ENCODE results near the gene LDLRAD4. TPM values are rescaled to one million over a fixed set of nuclear protein-coding genes. Genes with fewer than 3 reads are reported as not detected.
A peak's percentile ranks its signal among the peaks of the same experiment; 100 is the strongest.

The LDLRAD4 gene
- total RNA-seq, 1 experiment from 2014 or later = not detected

DNA sequence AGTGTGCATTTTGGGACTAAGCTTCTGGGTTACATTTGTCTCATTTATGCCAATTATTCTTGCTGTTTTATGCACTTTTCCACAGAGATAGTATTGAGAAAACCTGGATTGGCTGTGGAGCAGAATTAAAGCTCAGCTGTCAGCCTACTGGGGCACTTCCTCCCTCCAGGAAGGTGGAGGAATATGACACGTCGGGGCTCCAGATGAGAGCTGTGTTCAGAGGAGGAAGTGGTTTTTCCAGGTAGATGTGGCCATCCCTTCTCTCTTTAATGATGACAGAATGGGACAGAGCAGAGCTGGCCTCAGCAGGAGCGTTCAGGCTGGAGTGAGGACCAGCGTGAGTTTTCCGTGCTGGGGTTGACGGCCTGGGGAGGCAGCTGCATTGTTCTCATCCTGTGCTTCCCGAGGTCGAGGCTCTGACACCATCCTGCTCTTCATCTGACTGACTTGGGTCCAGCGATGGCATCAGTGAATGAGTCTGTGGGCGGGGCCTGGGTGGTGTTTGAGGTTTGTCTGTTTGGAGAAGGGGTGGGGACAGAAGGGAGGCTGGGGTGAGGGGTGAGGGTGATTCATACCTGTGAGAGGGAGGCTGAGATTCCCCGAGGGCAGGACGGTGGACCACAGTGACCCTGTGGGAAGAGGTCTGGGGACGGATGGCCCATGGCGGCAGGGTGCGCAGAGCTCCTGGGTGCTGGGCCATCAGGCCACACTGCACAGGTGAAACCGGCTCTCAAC is 207.0 kb downstream of the LDLRAD4 start:
- no TSS peak for BruUV-seq (replicated peaks)
- intact Hi-C loops (cut with micrococcal nuclease) = no loop called here

DNA sequence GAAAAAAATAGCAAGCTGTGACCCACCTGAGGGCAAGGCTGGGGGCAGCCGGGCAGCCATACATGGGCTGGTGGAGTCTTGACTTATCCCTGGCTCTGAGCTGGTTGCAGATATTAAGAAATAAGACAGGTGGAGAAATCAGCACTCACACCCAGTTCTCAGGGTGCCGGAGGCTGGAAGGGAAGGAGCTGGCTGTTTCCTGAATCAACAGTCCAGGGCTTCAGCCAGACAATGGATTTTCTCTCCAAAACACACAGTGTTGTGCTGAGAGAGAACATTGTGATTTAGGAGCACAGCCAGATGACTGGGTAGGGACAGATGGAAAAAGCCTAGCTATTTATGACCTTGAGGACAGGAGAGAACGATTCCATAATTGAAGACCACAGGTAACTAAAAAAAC is 208.8 kb downstream of the LDLRAD4 start:
- Histone ChIP-seq H3K9me2 (replicated peaks; ENCODE audit: low read length) (no peaks in the 10 kb centered on the region), H3F3A (ENCODE audit: low read length, unreplicated experiment) (no peaks in the 10 kb centered on the region), H3K79me2 (ENCODE audit: low read length) (no peaks in the 10 kb centered on the region), H3K9ac (ENCODE audit: low read length) (no peak overlapping the region), H4K20me1 (ENCODE audit: low read length) (no peaks in the 10 kb centered on the region), H3K36me3 (ENCODE audit: low read depth, low read length) (no peaks in the 10 kb centered on the region), H2AFZ (ENCODE audit: low read length) (no peak overlapping the region), H3K9me3 (ENCODE audit: low read length) (no peaks in the 10 kb centered on the region), H3K4me1 (ENCODE audit: insufficient read depth, low read length) (peaks cover 7% of the 10 kb centered on the region; the same call in 1 of the 2 replicates), H3K4me2 (ENCODE audit: low read length) (no peak overlapping the region), H3K27ac (ENCODE audit: low read length) (no peak overlapping the region), H3K4me3 (ENCODE audit: low read length) (no peak overlapping the region), H3K27me3 (ENCODE audit: low read length) (peaks cover 59% of the 10 kb centered on the region)
- intact Hi-C loops (cut with micrococcal nuclease) = no loop called here
- no peak for ATAC-seq
- no TSS peak for BruUV-seq (replicated peaks)
- POLR2A ChIA-PET (ENCODE audit: unreplicated experiment) = no interaction called here
- CTCF ChIA-PET = no interaction called here
- DNase-seq = no peak
- TF ChIP-seq EZH2phosphoT487 (IDR thresholded peaks at IDR 0.05; ENCODE audit: borderline replicate concordance, low read length) (no peak), EZH2 (IDR thresholded peaks at IDR 0.05; ENCODE audit: low read length, unreplicated experiment) (no peak)
- TF ChIP-seq, protein P1, sequence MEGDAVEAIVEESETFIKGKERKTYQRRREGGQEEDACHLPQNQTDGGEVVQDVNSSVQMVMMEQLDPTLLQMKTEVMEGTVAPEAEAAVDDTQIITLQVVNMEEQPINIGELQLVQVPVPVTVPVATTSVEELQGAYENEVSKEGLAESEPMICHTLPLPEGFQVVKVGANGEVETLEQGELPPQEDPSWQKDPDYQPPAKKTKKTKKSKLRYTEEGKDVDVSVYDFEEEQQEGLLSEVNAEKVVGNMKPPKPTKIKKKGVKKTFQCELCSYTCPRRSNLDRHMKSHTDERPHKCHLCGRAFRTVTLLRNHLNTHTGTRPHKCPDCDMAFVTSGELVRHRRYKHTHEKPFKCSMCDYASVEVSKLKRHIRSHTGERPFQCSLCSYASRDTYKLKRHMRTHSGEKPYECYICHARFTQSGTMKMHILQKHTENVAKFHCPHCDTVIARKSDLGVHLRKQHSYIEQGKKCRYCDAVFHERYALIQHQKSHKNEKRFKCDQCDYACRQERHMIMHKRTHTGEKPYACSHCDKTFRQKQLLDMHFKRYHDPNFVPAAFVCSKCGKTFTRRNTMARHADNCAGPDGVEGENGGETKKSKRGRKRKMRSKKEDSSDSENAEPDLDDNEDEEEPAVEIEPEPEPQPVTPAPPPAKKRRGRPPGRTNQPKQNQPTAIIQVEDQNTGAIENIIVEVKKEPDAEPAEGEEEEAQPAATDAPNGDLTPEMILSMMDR (conservative IDR thresholded peaks at IDR 0.05; ENCODE audit: low read depth, low read length) = no peak

More for the DNA sequence above, 207.0 kb downstream of the LDLRAD4 start:
- peak; percentile 37 for DNase-seq
- no peaks in the 10 kb centered on the region for H3K36me3 ChIP-seq (ENCODE audit: low read depth, low read length)
- H3K27me3 ChIP-seq (ENCODE audit: low read length) = peaks cover 46% of the 10 kb centered on the region
- no peak for TF ChIP-seq EZH2 (IDR thresholded peaks at IDR 0.05; ENCODE audit: low read length, unreplicated experiment)
- TF ChIP-seq EZH2phosphoT487 (IDR thresholded peaks at IDR 0.05; ENCODE audit: borderline replicate concordance, low read length) = no peak
- TF ChIP-seq, protein P1 (conservative IDR thresholded peaks at IDR 0.05; ENCODE audit: low read depth, low read length) = no peak
- ChIA-PET CTCF (no interaction called here), POLR2A (ENCODE audit: unreplicated experiment) (no interaction called here)
- H3K9me2 ChIP-seq (replicated peaks; ENCODE audit: low read length) = no peaks in the 10 kb centered on the region
- no peaks in the 10 kb centered on the region for H3F3A ChIP-seq (ENCODE audit: low read length, unreplicated experiment)
- no peak overlapping the region for H3K9ac ChIP-seq (ENCODE audit: low read length)
- no peaks in the 10 kb centered on the region for H4K20me1 ChIP-seq (ENCODE audit: low read length)
- H3K4me1 ChIP-seq (ENCODE audit: insufficient read depth, low read length) = peaks cover 7% of the 10 kb centered on the region; the same call in 1 of the 2 replicates
- H3K4me2 ChIP-seq (ENCODE audit: low read length) = no peak overlapping the region
- H3K27ac ChIP-seq (ENCODE audit: low read length) = no peak overlapping the region
- H3K79me2 ChIP-seq (ENCODE audit: low read length) = no peaks in the 10 kb centered on the region
- no peaks in the 10 kb centered on the region for H3K9me3 ChIP-seq (ENCODE audit: low read length)
- H3K4me3 ChIP-seq (ENCODE audit: low read length) = no peak overlapping the region
- ATAC-seq = peak; percentile 24; the same call in 1 of the 2 replicates
- no peak overlapping the region for H2AFZ ChIP-seq (ENCODE audit: low read length)

DNA sequence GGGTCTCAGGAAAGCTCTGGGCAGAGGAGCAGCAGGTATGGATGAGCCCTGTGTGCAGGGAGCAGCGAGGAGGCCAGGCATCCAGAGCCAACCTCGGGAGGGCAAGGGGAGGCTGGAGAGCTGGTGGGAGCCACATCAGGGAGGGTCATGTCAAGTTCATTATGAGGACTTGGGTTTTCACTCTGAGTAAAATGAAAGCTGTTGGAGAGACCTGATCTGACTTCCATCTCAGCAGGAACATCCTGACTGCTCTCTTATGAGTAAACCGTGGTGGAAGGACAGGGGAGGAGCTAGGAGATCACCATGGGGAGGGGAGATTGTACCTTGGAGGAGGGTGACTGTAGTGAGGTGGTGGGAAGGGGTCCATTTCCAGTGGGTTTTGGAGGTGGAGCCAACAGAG is 209.8 kb downstream of the LDLRAD4 start:
- Histone ChIP-seq H3K36me3 (ENCODE audit: low read depth, low read length) (no peaks in the 10 kb centered on the region), H3K9me2 (replicated peaks; ENCODE audit: low read length) (no peaks in the 10 kb centered on the region), H4K20me1 (ENCODE audit: low read length) (no peaks in the 10 kb centered on the region), H3K9ac (ENCODE audit: low read length) (no peak overlapping the region), H3F3A (ENCODE audit: low read length, unreplicated experiment) (no peaks in the 10 kb centered on the region), H3K27me3 (ENCODE audit: low read length) (peaks cover 67% of the 10 kb centered on the region), H3K4me2 (ENCODE audit: low read length) (no peak overlapping the region), H3K27ac (ENCODE audit: low read length) (no peak overlapping the region), H2AFZ (ENCODE audit: low read length) (no peak overlapping the region), H3K9me3 (ENCODE audit: low read length) (no peaks in the 10 kb centered on the region), H3K4me1 (ENCODE audit: insufficient read depth, low read length) (peaks cover 7% of the 10 kb centered on the region; the same call in 1 of the 2 replicates), H3K79me2 (ENCODE audit: low read length) (no peaks in the 10 kb centered on the region), H3K4me3 (ENCODE audit: low read length) (no peak overlapping the region)
- BruUV-seq (replicated peaks) = no TSS peak
- ChIA-PET POLR2A (ENCODE audit: unreplicated experiment) (no interaction called here), CTCF (no interaction called here)
- intact Hi-C loops (cut with micrococcal nuclease) = no loop called here
- no peak for ATAC-seq
- no peak for DNase-seq
- no peak for TF ChIP-seq EZH2 (IDR thresholded peaks at IDR 0.05; ENCODE audit: low read length, unreplicated experiment)
- no peak for TF ChIP-seq EZH2phosphoT487 (IDR thresholded peaks at IDR 0.05; ENCODE audit: borderline replicate concordance, low read length)
- TF ChIP-seq, protein P1 (conservative IDR thresholded peaks at IDR 0.05; ENCODE audit: low read depth, low read length) = no peak
